Muscle of back (tissue), 13 donors: ENCODE measurements around the gene RNASE12. TPM values are rescaled to one million over a fixed set of nuclear protein-coding genes. Genes with fewer than 3 reads are reported as not detected.
"Not testable (repeated sequence)": the region's sequence is repeated elsewhere in the genome, so short reads cannot be mapped to it uniquely, and the experiment has no call there.

Experiments used
- DNase-seq, 3 donors: peaks; one replicate each; pipeline versions ENCODE4 v3.0.0 to v3.0.0-alpha.2; 2013
- long read RNA-seq, 9 donors: transcript quantifications; one replicate each; lab custom pipeline, GENCODE V29; 2026
- polyA plus RNA-seq, 10 donors: library from polyadenylated mRNA; unstranded; fragments of 120-200 nt; gene quantifications; one replicate each; pipeline ENCODE4 v1.2.1, GENCODE V29; 2013; ENCODE audit not compliant: insufficient read length in 10 of 10

The RNASE12 gene, protein sequence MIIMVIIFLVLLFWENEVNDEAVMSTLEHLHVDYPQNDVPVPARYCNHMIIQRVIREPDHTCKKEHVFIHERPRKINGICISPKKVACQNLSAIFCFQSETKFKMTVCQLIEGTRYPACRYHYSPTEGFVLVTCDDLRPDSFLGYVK
- not detected for polyA plus RNA-seq
- long read RNA-seq, donor 1, result 0 reads
- long read RNA-seq, donor 2, result 0 reads
- long read RNA-seq, donor 3, result 0 reads
- long read RNA-seq, donor 4, result 0 reads
- long read RNA-seq, donor 5, result 0 reads
- long read RNA-seq, donor 6, result 0 reads
- long read RNA-seq, donor 7, result 0 reads
- long read RNA-seq, donor 8, result 0 reads
- long read RNA-seq, donor 9, result 0 reads

DNA sequence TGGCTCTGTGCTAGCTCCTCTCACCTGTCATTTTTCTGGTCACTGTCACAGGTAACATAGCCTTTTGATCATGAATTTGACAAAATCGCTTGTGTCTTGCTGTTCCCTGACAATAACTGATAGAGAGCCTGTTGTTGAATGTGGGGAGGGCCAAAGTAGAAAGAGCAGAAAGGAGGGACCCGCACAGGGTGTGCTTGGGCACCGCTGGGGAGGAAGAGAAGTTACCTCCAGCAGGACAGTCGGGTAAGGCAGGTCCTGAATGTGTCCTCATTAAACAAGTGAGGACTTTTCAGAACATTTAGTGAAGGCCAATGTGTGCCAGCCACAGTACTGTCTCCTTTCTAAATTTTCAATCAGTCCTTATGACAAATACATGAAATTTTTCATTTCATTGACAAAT is at the start of gene RNASE12:
TSS of gene RNASE12 (minus strand) at position 142 of the 400 bp plus-strand sequence. CDS start 653 bp downstream, outside the sequence.
- DNase-seq, result no peak

DNA sequence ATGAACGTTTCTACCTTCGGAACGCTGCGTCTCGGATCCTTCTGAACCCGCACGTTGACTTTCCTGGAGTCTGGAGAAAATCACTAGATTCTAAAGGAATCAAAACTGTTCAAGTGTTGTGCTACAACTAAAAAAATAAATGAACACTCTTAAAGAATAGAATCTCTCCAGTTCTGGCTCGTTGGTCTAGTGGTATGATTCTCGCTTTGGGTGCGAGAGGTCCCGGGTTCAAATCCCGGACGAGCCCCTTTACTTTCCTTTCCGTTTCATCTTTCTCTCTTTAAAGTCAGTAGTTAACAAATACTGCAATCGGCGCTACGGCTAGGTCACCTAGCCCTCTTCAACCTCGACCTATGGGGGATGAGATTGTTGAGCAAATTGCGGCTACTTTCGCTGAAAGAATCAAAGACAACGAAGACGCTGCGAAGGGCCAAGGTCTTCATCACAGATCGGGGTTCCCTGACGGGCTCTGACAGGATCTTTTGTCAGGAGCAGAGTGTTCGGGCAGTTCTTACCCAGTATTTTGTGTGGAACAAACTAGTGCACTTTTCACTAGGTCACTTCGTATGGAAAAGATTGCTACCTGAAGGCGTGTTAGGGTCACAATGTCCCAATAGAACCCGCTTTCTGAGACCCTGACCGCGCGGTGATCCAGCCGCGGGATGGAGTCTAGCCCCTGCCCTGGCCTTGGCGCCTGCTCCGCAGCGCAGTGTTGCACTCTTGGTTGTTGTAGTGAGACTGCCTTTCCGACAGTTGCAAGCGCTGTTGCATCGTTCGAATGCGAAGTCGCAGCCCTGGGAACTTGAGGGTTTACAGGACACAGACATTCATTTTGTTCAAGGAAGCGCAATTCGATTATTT is 41.9 kb upstream of the RNASE12 start:
- peak in 2 of 3 donors; percentile 55 to 62 for DNase-seq

DNA sequence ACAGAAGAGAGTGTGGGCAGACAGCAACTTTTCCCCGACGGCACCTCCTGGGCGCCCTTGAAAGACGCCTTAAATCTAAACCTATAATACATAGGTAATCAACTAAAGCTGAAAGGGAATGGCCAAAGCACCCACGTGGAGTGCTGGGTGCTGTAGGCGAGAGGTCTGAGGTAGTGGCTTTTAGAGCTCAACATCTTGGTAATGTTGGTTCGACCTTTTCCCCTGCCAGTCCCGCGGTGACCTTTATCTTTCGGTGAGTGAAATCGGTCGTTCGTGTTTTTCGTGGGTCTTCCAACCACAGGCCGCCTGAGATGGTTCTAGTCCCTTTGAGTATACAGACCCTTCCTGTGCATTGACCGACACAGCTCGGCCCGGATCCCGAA is 41.3 kb upstream of the RNASE12 start:
- DNase-seq, result no peak

DNA sequence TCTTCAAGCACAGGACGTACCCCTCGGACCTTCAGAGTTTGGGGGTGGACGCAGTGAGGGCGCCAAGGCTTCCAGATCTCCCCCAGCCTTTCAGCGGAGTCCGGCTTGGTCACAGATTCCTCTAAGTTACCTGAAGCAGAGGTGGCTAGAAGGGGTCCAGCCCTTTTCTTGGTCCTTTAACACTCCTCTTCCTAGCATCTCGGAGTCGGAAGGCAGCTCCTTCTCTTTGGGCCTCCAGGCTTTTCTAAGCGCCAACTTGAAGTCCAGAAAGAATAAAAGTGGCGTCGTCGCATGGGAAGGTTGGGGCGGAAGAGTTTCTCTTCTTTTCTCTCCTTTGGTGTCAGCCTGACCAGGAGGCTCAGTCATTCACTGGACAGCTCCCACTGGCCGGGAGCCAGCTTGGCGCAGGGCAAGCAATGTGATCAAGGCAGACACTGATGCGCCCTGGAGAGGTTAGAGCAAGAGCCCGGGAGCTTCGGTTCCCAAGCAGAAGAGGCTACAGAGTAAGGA is 40.8 kb upstream of the RNASE12 start:
- DNase-seq, result peak; percentile 41 to 62 (median 60)

DNA sequence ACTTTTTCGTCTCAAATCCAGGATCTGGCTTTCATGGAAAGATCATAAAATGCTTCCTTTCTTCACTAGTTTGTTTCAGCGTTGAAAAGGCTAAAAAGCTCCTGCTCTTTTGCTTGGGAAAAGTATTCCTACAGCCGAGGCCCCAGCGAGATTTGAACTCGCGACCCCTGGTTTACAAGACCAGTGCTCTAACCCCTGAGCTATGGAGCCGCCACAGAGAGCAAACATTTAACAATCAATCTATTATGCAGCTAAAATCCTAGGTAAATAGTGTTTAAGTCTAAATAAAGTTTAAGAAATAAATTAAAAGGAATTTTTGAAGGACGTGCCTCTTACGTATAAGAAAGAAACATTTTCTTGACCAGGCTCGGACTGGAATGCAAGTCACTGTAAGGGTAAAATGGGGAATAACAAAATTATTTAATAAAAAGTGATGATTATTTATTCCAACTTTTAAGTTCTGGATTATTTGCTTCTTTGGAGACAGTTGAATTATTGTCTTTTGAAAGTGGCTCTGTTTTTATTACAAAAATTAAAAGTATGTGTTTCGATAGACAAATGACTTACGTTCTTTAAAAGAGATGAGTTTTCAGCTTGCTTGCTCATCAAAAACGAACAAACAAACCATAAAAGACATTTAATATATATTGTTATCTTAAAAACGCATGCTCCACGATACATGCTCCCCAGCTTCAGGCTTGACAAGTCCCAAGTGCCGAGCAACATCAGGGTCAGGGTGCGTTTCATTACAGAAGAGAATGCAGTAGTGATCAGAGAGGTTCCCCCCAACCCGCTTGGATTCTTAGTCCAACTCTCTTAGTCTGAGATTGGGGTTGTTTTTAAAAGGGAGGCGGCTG is 40.1 kb upstream of the RNASE12 start:
- DNase-seq, result no peak

DNA sequence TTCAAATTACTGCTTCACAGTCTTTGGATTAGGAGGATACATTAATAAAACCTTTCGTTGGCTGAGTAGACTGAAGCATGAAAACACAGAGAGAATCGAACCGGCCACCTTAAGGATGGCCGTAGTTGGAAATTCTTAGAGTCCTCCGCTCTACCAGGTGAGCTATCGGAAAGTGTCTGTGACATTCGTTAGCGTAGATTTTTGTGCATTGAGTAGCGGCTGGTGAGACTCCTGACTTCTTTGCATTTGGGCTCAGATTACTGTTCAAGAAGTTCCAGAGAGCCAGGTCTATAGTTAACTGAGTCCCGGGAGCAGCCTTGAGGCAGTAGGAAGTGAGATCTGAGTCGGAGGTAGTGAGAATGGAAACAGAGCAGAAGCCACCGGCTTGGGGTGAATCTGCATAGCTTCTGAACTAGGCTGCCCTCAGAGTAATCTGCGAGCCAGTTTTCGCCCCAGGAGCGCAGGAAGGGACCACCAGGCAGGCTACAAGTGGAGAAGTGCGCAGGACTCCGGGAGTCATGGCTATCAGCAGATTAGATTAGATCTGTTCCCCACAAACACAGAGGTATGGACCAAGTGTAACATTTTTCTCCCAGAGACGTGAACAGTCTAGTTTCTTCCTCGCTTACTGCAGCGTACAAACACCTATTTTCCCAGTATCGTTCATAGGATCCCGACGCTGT is 39.3 kb upstream of the RNASE12 start:
- DNase-seq, result peak in 2 of 3 donors; percentile 26 to 58

DNA sequence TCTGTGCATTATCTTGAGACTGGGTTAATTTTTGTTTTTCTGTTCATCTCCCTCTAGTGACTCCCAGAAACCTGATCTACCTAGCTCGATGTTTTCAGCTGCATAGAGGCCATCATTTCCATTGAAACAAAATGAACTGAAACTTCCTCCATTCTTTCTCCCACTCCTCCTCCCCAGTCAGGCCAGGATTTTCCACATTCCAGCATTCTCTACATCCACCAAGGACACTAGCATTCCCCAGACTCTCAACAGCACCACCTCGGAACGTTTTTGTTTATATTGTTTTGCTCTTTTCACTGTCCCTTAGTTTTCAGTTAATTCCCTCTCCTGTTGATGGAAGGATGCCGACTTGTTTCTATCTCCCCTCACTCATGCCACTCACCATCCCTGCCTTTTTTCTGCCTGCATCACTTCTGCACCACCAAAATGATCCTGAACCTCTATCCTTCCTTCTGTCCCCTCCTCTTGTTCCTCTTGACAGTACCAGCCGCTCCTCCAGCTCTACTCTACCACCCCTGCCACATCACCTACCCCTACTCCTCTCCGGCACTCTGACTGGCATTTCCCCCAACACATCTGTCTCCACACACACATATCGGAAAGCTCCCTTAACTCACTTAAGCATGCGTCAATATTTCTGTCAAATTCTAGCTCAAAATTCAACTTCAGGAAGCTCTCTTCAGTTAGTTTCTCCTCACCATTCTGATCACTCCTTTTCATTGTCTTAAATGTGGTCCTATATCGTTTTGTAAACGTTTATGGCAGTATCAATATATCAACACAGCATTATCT is 37.1 kb upstream of the RNASE12 start:
- no peak for DNase-seq

DNA sequence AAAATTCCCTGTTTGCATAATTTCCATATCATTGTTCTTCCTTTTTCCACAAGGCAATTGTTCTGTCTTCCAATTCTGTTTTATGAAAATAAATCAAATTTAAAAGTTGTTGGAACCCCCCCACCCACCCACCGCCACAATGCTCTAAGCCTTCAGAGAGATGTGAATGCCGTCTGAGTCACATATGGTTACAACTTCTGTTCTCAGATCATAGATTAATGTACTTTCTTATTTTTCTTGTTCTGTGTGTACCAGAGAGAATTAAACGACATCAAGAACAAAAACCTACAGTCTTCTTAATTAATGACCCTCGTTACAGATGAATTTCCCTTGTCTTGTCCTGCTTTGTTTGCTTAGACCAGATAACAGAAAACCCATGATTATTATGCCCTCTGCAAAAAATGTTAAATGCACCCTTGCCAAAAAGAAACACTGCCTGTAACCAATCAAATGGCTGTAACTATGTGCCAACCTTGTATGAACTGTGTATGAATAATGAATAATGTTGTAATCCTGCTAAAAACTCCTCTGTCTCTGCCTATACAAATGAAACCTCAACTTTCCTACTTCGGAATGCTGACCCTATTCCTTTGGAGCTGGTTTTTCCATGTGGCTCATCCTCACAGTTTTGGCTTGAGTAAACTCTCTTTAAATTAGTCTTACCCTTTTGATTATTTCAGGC is 36.3 kb upstream of the RNASE12 start:
- no peak for DNase-seq

DNA sequence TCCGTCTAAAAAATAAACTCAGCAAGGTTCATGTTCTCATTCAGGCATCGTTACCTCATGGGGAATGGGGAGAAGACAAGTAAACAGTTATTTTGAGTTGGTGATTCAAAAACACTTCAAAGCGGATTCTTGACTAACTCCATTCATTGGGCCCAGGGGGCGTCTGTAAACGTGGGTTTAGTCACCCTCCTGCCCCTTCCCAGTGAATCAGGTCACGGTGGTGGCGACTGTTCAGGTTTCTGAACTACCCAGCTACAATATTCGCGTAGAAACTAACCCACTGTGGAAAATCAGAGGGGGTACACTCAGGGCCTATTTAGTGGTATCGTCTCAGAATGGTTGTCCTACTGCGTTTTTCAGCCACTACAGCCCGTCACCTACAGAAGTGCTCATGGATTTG is 35.1 kb upstream of the RNASE12 start:
- no peak for DNase-seq

DNA sequence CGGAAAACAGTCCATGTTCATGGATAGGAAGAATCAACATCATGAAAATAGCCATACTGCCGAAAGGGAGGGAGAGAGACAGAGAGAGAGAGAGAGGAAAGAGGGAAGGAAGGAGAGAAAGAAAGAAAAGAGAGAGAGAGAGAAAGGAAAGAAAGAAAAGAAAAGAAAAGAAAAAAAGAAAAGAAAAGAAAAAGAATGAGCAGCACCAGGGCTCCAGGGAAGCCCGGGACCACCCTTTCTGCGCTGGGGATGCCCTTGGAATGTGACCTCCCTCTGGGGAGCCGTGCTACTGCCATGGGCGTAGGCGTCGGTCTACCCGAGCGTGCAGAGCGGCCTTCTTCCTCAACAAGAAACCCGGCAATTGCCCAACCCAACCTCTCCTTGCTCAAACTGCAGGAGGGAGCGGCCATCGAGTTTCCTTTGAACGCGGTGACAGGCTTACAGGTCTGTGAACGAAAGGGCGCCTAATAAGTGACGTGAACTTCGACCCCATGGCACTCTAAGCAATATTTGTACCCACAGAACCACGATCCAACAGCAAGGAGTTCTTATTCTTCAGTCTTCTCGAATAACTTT is 33.4 kb upstream of the RNASE12 start:
- peak in 1 of 3 donors; percentile 32 for DNase-seq

DNA sequence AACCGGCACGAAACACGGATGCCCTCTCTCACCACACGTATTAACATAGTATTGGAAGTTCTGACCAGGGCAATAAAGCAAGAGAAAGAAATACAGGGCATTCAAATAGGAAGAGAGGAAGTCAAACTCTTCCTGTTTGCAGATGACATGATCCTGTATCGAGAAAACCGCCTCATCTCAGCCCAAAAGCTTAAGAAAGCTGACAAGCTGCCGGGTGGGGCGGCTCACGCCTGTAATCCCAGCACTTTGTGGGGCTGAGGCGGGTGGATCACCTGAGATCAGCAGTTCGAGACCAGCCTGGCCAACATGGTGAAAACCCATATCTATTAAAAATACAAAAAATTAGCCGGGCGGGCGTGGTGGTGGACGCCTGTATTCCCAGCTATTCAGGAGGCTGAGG is 32.6 kb upstream of the RNASE12 start:
- DNase-seq, result no peak

DNA sequence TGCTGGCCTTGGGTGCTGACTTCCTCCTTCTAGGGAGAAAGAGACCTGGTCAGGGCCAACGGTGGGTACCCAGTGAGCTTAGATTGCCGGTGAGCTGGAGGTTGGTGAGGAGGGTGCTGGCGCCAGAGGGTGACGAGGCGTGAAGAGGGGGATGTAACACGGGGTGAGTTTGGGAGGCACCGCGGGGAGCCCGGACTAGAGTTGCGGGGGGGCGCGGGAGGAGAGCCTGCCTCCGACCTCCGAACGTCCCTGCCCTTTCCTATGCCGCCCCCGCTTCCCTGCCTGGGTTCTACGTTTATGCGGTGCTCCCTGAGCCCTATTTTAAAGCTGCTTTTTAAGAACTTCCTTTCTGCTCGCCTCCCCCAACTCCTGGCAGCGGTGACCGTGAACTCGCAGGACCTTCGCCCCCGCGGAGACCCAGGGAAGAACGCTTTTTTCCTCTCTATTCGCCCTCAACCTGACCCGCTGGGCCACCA is 31.7 kb upstream of the RNASE12 start:
- no peak for DNase-seq

DNA sequence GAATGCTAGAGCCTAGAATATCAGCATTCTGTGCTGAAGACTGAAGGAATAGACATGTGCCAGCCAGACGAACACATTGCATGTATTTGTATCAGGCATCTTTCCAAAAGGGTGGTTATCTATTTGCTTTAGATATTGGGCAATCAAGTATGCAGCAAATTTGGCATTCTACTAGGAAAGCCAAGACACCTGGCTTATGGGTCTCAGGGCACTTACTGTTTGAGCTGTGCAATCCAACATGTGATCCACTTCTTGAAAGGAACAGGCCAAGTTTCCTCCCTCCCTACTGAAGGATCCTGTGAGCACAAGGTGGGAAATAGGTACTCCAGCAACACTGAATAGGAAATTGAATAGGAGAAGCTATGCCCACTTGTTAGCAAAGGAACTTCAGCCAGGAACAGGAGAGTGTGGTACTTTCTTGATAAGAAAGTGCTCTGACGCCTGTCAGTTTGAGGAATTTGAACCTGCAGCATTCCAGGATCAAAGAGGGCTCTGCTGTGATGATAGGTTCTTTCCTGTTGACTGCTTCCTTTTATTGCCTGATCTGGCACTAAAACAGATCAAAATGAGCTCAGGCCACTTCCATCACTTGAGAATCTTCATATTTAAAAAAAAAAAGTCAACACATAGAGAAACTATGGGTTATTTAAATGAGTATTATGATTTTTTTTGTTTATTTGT is 29.8 kb upstream of the RNASE12 start:
- no peak for DNase-seq

DNA sequence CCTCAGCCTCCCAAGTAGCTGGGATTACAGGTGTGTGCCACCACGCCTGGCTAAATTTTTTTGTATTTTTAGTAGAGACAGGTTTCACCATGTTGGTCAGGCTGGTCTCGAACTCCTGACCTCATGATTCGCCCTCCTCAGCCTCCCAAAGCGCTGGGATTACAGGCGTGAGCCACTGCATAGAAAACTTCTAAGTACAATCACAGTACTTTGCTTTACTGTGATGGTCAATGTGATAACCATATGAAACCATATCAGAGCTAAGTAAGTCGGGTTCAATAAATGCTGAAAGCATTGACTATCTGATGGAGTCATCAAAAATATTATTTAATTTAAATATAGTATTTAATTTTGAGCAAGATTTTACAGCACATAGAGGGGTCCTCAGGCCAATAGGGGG is 28.5 kb upstream of the RNASE12 start:
- DNase-seq, result not testable (repeated sequence)

DNA sequence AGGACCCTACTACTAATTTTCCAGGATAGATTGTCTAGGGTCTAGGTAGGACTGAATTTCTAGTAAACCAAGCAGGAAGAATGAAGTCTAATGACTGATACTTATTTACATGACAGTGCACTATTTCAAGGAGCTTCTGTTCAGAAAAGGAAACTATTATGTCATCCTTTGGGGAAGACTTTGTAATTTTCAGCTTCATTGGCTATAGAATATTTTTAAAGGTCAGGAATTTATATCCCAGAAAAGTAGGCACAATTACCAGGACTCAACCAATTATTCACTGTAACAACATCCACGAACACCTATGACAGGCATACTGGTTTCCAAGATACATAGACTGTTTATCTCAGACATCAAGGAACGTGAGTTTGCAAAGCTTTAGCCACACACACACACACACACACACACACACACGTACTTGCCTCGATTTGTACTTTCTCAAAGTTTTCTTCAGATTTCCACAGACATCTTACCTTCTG is 27.1 kb upstream of the RNASE12 start:
- DNase-seq, result no peak

DNA sequence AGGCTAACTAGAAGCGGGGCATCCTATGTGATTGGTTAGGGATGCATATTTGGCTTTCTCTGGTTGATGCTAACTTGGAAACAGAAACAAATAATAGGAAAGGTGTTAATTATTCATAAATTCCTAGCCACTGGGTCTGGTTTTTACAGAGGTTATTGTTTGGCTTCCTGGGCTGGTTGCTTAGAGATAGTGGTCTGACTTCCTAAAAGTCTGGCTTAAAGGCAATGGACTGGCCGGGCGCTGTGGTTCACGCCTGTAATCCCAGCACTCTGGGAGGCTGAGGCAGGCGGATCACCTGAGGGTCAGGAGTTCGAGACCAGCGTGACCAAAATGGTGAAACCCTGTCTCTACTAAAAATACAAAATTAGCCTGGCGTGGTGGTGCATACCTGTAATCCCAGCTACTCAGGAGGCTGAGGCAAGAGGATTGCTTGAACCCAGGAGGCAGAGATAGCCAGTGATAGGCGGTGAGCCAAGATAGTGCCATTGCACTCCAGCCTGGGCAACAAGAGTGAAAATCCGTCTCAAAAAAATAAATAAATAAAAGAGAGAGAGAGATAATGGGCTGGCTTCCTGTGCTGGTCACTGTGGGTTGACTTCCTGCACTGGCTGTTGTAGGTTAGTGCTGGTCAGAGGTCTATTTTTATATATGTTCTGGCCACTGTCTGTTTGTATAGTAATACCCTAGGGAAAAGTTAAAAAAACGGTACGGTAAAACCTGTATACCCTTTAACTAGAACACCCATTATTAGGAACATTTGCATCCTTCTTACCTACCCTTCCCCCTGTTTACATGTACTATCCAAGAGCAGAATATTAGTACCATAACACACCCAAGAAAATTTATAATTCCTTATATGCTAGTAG is 26.2 kb upstream of the RNASE12 start:
- no peak for DNase-seq

DNA sequence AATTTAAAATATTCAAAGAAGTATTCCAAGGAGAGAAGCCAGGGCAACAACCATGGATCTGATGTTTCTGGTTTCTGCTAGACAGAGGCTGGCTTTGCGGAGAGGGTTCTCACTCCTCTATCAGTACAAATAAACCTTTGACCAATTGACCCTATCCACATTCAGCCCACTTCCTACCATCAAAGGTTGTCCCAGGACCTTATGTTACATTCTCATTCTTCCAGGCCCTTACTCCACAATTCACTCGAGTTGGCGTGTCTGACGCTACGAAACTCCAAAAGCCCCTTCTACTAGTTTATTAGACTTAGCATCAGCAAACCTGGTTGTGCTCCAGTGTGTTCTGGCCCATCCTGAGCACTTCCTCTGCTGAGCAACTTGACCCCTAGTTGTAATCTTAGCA is 24.8 kb upstream of the RNASE12 start:
- no peak for DNase-seq
